K562 (cell line): ENCODE data around the gene SDE2. TPM values are rescaled to one million over a fixed set of nuclear protein-coding genes. Genes with fewer than 3 reads are reported as not detected.
A peak's percentile ranks its signal among the peaks of the same experiment; 100 is the strongest.

Source experiments
- CREB1 ChIP-seq, 2 experiments: sonication (generic) in 1 of 2; formaldehyde crosslinking in 1 of 2; IDR thresholded peaks; 2 replicates each; pipeline versions ENCODE4 v1.6.1 to v1.8.0; 2012 to 2022; ENCODE audit warnings: inconsistent platforms in 1 of 2, mild to moderate bottlenecking in 1 of 2, missing genetic modification reagents in 1 of 2, moderate library complexity in 1 of 2
- ETV5 ChIP-seq: sonication (generic); formaldehyde crosslinking; IDR thresholded peaks from 2 replicates; pipeline ENCODE4 v1.4.0; 2020; ENCODE audit warnings: low read depth, mild to moderate bottlenecking, missing genetic modification reagents
- FOXK1 ChIP-seq: sonication (generic); formaldehyde crosslinking; IDR thresholded peaks from 2 replicates; pipeline ENCODE4 v1.8.0; 2022; ENCODE audit warnings: missing genetic modification reagents, mild to moderate bottlenecking, borderline replicate concordance
- GABPB1 ChIP-seq: sonication (generic); formaldehyde crosslinking; IDR thresholded peaks from 2 replicates; pipeline ENCODE4 v1.8.0; 2022; ENCODE audit warnings: mild to moderate bottlenecking, missing genetic modification reagents
- HMBOX1 ChIP-seq: sonication (generic); IDR thresholded peaks from 2 replicates; pipeline ENCODE4 v1.6.1; 2016
- HMG20A ChIP-seq: fragments of 450-650 bp; formaldehyde crosslinking; conservative IDR thresholded peaks from 2 replicates; pipeline ENCODE4 v1.4.0; 2020; ENCODE audit warnings: mild to moderate bottlenecking, mixed read lengths
- HNRNPL ChIP-seq: fragments of 200-400 bp; formaldehyde crosslinking; IDR thresholded peaks from 2 replicates; pipeline ENCODE4 v1.6.1; 2017; ENCODE audit warnings: low read depth, mild to moderate bottlenecking, low read length
- L3MBTL2 ChIP-seq: fragments of 450-650 bp; IDR thresholded peaks from 2 replicates; pipeline ENCODE4 v1.6.1; 2016; ENCODE audit warnings: mild to moderate bottlenecking, moderate library complexity
- NCOA2 ChIP-seq, 2 experiments: fragments of 450-650 bp; IDR thresholded peaks; 2 replicates each; pipeline ENCODE4 v1.6.1; 2018; ENCODE audit warnings: mild to moderate bottlenecking in 2 of 2, moderate library complexity in 1 of 2; ENCODE audit not compliant: partially characterized antibody in 2 of 2
- NKRF ChIP-seq: fragments of 450-650 bp; IDR thresholded peaks from 2 replicates; pipeline ENCODE4 v1.6.1; 2016; ENCODE audit warnings: borderline replicate concordance
- NONO ChIP-seq, 2 experiments: fragments of 200-400 bp in 1 of 2; fragments of 450-650 bp in 1 of 2; formaldehyde crosslinking in 1 of 2; IDR thresholded peaks; 2 replicates each; pipeline ENCODE4 v1.6.1; 2017; ENCODE audit warnings: low read depth in 2 of 2, mild to moderate bottlenecking in 2 of 2, moderate library complexity in 2 of 2, low read length in 1 of 2
- NR3C1 ChIP-seq: sonication (generic); formaldehyde crosslinking; IDR thresholded peaks from 2 replicates; pipeline ENCODE4 v1.8.1; 2022; ENCODE audit warnings: missing genetic modification reagents
- SMAD2 ChIP-seq: fragments of 150-350 bp; IDR thresholded peaks from 2 replicates; pipeline ENCODE4 v1.6.1; 2014; ENCODE audit warnings: low read depth, mild to moderate bottlenecking, low read length
- TRIM24 ChIP-seq, 2 experiments: fragments of 450-650 bp; IDR thresholded peaks; 2 replicates each; pipeline ENCODE4 v1.6.1; 2016
- XRCC4 ChIP-seq: IDR thresholded peaks from one replicate; pipeline ENCODE4 v1.6.1; 2011; ENCODE audit not compliant: insufficient read depth, insufficient read length; ENCODE audit errors: extremely low read depth
- ZBTB17 ChIP-seq: fragments of 450-650 bp; formaldehyde crosslinking; IDR thresholded peaks from 2 replicates; pipeline ENCODE4 v1.4.0; 2020; ENCODE audit warnings: mild to moderate bottlenecking
- ZEB2 ChIP-seq: fragments of 450-650 bp; IDR thresholded peaks from 2 replicates; pipeline ENCODE4 v1.6.1; 2016
- ZNF778 ChIP-seq: fragments of 450-650 bp; formaldehyde crosslinking; IDR thresholded peaks from 2 replicates; pipeline ENCODE4 v1.4.0; 2020; ENCODE audit warnings: mild to moderate bottlenecking, moderate library complexity
- ZNF780A ChIP-seq: fragments of 250-450 bp; sonication (Bioruptor Pico); IDR thresholded peaks from 2 replicates; pipeline ENCODE4 v1.5.0; 2021; ENCODE audit warnings: mild to moderate bottlenecking
- polyA plus RNA-seq, 8 experiments: library from polyadenylated mRNA; depleted of rRNA in 4 of 8; stranded (reverse) in 5 of 8; unstranded in 3 of 8; fragments of >200 nt; fragmentation: Nextera tagmentation in 2 of 8; fragmentation: Illumina TruSeq in 1 of 8; extraction: Ambion mirVana in 2 of 8; extraction: Trizol in 1 of 8; gene quantifications; 2 replicates each; pipeline versions ENCODE4 v1.2.1 to v1.2.3, GENCODE V29; 2011 to 2014; ENCODE audit warnings: inconsistent platforms in 1 of 8, missing spikeins in 1 of 8
- total RNA-seq, 7 experiments: library from RNA; depleted of rRNA in 6 of 7; stranded (reverse); fragments of >200 nt in 6 of 7; fragmentation: Illumina TruSeq in 2 of 7; extraction: Trizol in 2 of 7; gene quantifications; 2 replicates each; pipeline versions ENCODE4 v1.2.1 to v1.2.3, GENCODE V29; 2011 to 2021; ENCODE audit warnings: low replicate concordance in 1 of 7
- TF ChIP-seq, protein P1 (sequence below): fragments of 450-650 bp; IDR thresholded peaks from 2 replicates; pipeline ENCODE4 v1.6.1; 2017; ENCODE audit warnings: antibody characterized with exemption, mild to moderate bottlenecking

SDE2 gene
- total and polyA plus RNA-seq, 9 of the 15 experiments (the other 6 are each of a cell fraction or from before 2014, with no cell fraction given), result 14.3 to 62.3 (median 46.0) TPM

GRCh38 chr1:226002667-226003501, 3.7 kb upstream of the SDE2 start (continued):
- TF ChIP-seq NKRF, result 0 out of 2 replicates have a peak, but pooled peaks have one; percentile 51
- peak; percentile 46; the same call in 1 of the 2 replicates for TF ChIP-seq HMBOX1
- TF ChIP-seq GABPB1 (CRISPR knock-in tag), result no peak
- TF ChIP-seq ZBTB17, result no peak
- TF ChIP-seq HNRNPL, result no peak
- TF ChIP-seq ETV5 (CRISPR knock-in tag), result peak; percentile 39; the same call in 1 of the 2 replicates
- no peak for TF ChIP-seq NONO (IDR thresholded peaks at IDR 0.05; ENCODE audit: low read depth in 2 of 2, low read length in 1 of 2)
- TF ChIP-seq L3MBTL2, result 0 out of 2 replicates have a peak, but pooled peaks have one; percentile 4
- no peak for TF ChIP-seq SMAD2
- TF ChIP-seq TRIM24 (IDR thresholded peaks at IDR 0.05), result peak; percentile 63 to 74
- no peak for TF ChIP-seq FOXK1 (CRISPR knock-in tag)
- TF ChIP-seq NCOA2 (IDR thresholded peaks at IDR 0.05; ENCODE audit: partially characterized antibody in 2 of 2), result no peak
- TF ChIP-seq ZNF780A (CRISPR knock-in tag), result no peak
- no peak for TF ChIP-seq XRCC4
- no peak for TF ChIP-seq HMG20A (CRISPR knock-in tag)
- TF ChIP-seq CREB1 (IDR thresholded peaks at IDR 0.05), result peak; percentile 58; the same call in 1 of the 2 replicates
- TF ChIP-seq CREB1 (CRISPR knock-in tag; IDR thresholded peaks at IDR 0.05), result no peak; the same call in 1 of the 2 replicates
- no peak for TF ChIP-seq ZNF778 (CRISPR knock-in tag)
- no peak for TF ChIP-seq NR3C1 (CRISPR knock-in tag)
- TF ChIP-seq ZEB2, result peak; percentile 94
- TF ChIP-seq, protein P1, sequence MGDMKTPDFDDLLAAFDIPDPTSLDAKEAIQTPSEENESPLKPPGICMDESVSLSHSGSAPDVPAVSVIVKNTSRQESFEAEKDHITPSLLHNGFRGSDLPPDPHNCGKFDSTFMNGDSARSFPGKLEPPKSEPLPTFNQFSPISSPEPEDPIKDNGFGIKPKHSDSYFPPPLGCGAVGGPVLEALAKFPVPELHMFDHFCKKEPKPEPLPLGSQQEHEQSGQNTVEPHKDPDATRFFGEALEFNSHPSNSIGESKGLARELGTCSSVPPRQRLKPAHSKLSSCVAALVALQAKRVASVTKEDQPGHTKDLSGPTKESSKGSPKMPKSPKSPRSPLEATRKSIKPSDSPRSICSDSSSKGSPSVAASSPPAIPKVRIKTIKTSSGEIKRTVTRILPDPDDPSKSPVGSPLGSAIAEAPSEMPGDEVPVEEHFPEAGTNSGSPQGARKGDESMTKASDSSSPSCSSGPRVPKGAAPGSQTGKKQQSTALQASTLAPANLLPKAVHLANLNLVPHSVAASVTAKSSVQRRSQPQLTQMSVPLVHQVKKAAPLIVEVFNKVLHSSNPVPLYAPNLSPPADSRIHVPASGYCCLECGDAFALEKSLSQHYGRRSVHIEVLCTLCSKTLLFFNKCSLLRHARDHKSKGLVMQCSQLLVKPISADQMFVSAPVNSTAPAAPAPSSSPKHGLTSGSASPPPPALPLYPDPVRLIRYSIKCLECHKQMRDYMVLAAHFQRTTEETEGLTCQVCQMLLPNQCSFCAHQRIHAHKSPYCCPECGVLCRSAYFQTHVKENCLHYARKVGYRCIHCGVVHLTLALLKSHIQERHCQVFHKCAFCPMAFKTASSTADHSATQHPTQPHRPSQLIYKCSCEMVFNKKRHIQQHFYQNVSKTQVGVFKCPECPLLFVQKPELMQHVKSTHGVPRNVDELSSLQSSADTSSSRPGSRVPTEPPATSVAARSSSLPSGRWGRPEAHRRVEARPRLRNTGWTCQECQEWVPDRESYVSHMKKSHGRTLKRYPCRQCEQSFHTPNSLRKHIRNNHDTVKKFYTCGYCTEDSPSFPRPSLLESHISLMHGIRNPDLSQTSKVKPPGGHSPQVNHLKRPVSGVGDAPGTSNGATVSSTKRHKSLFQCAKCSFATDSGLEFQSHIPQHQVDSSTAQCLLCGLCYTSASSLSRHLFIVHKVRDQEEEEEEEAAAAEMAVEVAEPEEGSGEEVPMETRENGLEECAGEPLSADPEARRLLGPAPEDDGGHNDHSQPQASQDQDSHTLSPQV, result peak; percentile 63
